GM21381 (cell line): Measurements from ENCODE around the gene PHGDH.
"Not testable (repeated sequence)": the region's sequence is repeated elsewhere in the genome, so short reads cannot be mapped to it uniquely, and the experiment has no call there.

Experiments
- ATAC-seq: cut with Tn5 transposase; IDR thresholded peaks from one replicate; pipeline ENCODE4 v1.9.1; 2021; ENCODE audit warnings: mild to moderate bottlenecking, moderate library complexity; ENCODE audit not compliant: unreplicated experiment

The PHGDH gene

GRCh38 chr1:119784191-119784781 is 72.6 kb downstream of the PHGDH start:
- ATAC-seq = no peak

- not testable (repeated sequence) for ATAC-seq
Observed at GRCh38 chr1:119786046-119786445, 74.3 kb downstream of the PHGDH start.

- not testable (repeated sequence) for ATAC-seq
Observed at GRCh38 chr1:119786473-119787050, 74.8 kb downstream of the PHGDH start.

GRCh38 chr1:119787776-119788175 is 76.0 kb downstream of the PHGDH start:
- no peak for ATAC-seq

GRCh38 chr1:119790451-119791198 is 78.9 kb downstream of the PHGDH start:
- ATAC-seq = no peak

- no peak for ATAC-seq
Observed at GRCh38 chr1:119791377-119791776, 79.6 kb downstream of the PHGDH start.
